Muscle layer of colon (tissue), 2 donors: ENCODE results near the gene ZBTB7A.

Experiments used
- H3K27ac ChIP-seq: one replicate; pipeline ENCODE4 v1.7.0; 2013; ENCODE audit warnings: low read depth, mild to moderate bottlenecking, low read length, moderate library complexity
- H3K27me3 ChIP-seq, 2 donors: one replicate each; pipeline ENCODE4 v1.7.0; 2013; ENCODE audit warnings: low read length in 2 of 2, mild to moderate bottlenecking in 2 of 2; ENCODE audit not compliant: insufficient read depth in 2 of 2, control insufficient read depth in 1 of 2
- H3K36me3 ChIP-seq: one replicate; pipeline ENCODE4 v1.7.0; 2013; ENCODE audit warnings: mild to moderate bottlenecking, low read length; ENCODE audit not compliant: insufficient read depth
- H3K4me1 ChIP-seq: one replicate; pipeline ENCODE4 v1.7.0; 2013; ENCODE audit warnings: mild to moderate bottlenecking, low read length; ENCODE audit not compliant: insufficient read depth
- H3K4me3 ChIP-seq, 2 donors: one replicate each; pipeline ENCODE4 v1.7.0; 2013; ENCODE audit warnings: low read length in 2 of 2, low read depth in 1 of 2, mild to moderate bottlenecking in 1 of 2, moderate library complexity in 1 of 2
- H3K9ac ChIP-seq: one replicate; pipeline ENCODE4 v1.7.0; 2013; ENCODE audit warnings: low read length
- H3K9me3 ChIP-seq: one replicate; pipeline ENCODE4 v1.7.0; 2013; ENCODE audit warnings: mild to moderate bottlenecking, low read length
- donor health status: abdominal sarcoma.
- donor health status: Adenocarcinoma of cecum.

The ZBTB7A gene

DNA sequence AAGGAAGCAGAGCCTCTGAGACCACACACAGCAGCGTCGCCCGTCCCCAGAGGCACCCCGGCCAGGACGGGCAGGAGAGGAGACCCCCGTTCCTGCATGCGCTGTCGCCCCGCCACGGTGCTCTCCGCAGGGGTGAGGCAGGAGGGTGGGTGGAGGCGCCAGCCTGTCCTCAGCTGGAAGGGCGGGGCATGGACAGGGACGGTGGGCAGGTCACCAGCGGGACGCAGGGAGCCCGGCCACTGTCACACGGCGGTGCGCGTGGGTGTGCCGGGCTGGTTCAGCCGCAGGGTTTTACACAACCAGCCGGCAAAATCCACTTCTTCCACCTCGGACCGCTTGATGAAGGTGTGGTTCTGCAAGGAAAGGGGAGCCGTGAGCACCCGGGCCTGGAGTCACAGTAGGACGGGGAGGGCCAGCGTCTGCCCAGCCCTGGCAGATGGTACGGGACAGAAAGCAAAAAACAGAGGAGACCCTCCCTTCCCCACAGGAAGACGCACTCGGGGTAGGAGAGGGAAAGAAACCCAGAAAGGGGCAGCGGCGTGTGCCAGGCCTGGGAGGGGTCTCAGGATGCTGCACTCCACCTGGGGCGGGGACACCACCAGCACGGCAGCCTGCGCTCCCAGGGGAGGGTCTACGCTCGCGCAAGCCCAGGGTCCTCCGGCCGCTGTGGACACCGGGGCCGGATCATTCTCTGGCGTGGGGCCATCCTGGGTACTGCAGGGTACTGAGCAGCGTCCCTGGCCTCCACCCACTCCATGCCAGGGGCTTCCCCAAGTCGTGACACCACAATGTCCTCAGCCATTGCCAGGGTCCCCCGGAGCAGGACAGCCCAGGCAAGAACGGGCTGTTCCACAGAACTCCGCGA lies 23.9 kb upstream of the ZBTB7A start:
- peaks cover 13% of the 10 kb centered on the region for H3K36me3 ChIP-seq

DNA sequence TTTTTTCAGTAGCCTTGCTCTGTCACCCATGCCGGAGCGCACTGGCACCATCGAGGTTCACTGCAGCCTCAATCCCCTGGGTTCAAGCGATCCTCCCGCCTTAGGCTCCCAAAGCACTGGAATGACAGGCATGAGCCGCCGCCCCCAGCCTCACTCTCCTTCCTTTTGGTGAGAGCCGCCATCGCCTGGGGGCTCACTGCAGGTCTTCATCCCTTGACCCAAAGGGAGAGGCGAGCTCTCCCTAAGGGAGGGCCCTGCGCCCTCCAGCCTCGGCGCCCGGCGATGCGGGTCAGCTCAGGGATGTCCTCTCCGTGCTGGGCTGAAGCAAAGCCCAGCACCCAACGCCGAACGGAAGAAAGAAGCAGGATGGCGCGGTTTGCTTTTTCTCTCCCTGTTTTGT lies 23.2 kb upstream of the ZBTB7A start:
- Histone ChIP-seq H3K36me3 (peaks cover 13% of the 10 kb centered on the region), H3K9me3 (no peaks in the 10 kb centered on the region), H3K4me1 (no peaks in the 10 kb centered on the region), H3K27ac (no peak overlapping the region), H3K9ac (no peak overlapping the region), H3K27me3 (no peaks in the 10 kb centered on the region), H3K4me3 (no peak overlapping the region)

More for the DNA sequence above, 23.9 kb upstream of the ZBTB7A start:
- Histone ChIP-seq H3K4me1 (no peaks in the 10 kb centered on the region), H3K9me3 (no peaks in the 10 kb centered on the region), H3K4me3 (no peak overlapping the region), H3K9ac (no peak overlapping the region), H3K27me3 (no peaks in the 10 kb centered on the region), H3K27ac (no peak overlapping the region)

- no peak overlapping the region for H3K9ac ChIP-seq
- no peak overlapping the region for H3K4me3 ChIP-seq
- H3K9me3 ChIP-seq: no peaks in the 10 kb centered on the region
- H3K27ac ChIP-seq: no peak overlapping the region
- peaks cover 11% of the 10 kb centered on the region for H3K36me3 ChIP-seq
- no peaks in the 10 kb centered on the region for H3K4me1 ChIP-seq
- H3K27me3 ChIP-seq: no peaks in the 10 kb centered on the region
Measured at GRCh38 chr19:4089400-4089908, 22.8 kb upstream of the ZBTB7A start.

- Histone ChIP-seq H3K36me3 (peaks cover 6% of the 10 kb centered on the region), H3K9ac (no peak overlapping the region), H3K27ac (no peak overlapping the region)
Measured at GRCh38 chr19:4088975-4089374, 22.3 kb upstream of the ZBTB7A start.

GRCh38 chr19:4087787-4088679 lies 21.3 kb upstream of the ZBTB7A start:
- peaks cover 3% of the 10 kb centered on the region for H3K36me3 ChIP-seq
- H3K27me3 ChIP-seq: no peaks in the 10 kb centered on the region
- H3K4me3 ChIP-seq: no peak overlapping the region
- H3K9ac ChIP-seq: no peak overlapping the region
- H3K4me1 ChIP-seq: no peaks in the 10 kb centered on the region
- no peak overlapping the region for H3K27ac ChIP-seq
- H3K9me3 ChIP-seq: no peaks in the 10 kb centered on the region

More at GRCh38 chr19:4088975-4089374, 22.3 kb upstream of the ZBTB7A start:
- Histone ChIP-seq H3K4me3 (no peak overlapping the region), H3K4me1 (no peaks in the 10 kb centered on the region), H3K9me3 (no peaks in the 10 kb centered on the region), H3K27me3 (no peaks in the 10 kb centered on the region)

DNA sequence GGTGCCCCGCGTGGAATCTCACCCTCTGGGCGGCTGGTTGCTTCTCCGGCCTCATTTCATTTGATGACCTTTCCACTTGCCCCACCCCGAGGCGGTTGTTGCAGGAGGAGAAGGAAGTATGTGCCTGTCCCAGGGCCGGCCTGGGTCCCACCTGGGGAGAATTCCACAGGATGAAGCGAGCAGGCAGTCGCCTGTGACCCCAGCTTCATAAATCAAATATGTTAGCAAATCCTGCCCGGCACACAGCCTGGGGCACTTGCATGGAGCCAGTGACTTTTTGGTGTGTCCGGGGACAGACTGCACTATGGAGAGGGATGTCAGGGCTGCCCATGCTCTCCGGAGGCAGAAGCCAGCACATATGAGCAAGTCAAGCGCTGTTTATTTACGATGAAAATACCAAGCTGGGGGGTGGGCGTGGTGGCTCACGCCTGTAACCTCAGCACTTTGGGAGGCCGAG lies 19.7 kb upstream of the ZBTB7A start:
- Histone ChIP-seq H3K4me3 (no peak overlapping the region), H3K36me3 (peaks cover 3% of the 10 kb centered on the region), H3K27me3 (no peaks in the 10 kb centered on the region), H3K9ac (no peak overlapping the region), H3K9me3 (no peaks in the 10 kb centered on the region), H3K4me1 (no peaks in the 10 kb centered on the region), H3K27ac (no peak overlapping the region)

- H3K27ac ChIP-seq: no peak overlapping the region
- H3K9me3 ChIP-seq: no peaks in the 10 kb centered on the region
- no peaks in the 10 kb centered on the region for H3K27me3 ChIP-seq
- no peaks in the 10 kb centered on the region for H3K4me1 ChIP-seq
- no peak overlapping the region for H3K9ac ChIP-seq
- no peak overlapping the region for H3K4me3 ChIP-seq
- peaks cover 3% of the 10 kb centered on the region for H3K36me3 ChIP-seq
Measured at GRCh38 chr19:4084547-4084877, 17.8 kb upstream of the ZBTB7A start.

DNA sequence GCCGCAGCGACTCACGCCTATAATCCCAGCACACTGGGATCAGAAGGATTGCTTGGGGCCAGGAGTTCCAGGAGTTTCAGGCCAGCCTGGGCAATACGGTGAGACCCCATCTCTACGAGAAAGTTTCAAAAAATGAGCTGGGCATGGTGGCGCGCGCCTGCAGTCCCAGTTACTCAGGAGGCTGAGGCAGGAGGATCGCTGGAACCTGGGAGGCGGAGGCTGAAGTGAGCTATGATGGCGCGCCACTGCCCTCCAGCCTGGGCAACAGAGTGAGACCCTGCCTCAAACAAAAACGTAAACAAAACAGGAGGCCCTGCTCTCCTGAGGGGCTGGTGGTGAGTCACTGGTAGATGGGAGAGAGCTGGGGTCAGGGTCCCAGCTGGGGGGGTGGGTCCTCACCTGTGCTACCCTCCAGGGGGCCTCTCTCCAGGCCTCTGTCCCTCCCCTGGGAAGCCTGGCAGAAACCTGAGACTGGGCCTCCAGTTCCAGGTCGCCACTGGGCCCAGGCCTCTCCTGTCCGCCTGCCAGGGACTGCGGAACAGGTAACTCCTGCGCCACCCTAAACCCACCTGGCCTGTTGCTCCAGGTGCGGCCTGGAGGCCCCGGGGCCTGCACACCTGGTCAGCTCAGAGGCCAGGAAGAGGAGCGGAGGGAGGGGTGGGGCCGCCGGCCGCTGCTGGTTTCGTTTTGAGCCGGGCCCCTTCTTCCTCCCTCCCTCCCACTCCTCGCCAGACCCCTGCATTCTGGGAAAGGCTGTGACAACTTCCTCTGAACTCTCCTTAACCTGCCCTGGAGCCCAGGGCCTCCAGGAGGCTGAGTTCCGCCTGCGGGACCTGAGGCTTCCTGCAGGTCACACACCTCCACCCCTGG lies 17.2 kb upstream of the ZBTB7A start:
- Histone ChIP-seq H3K4me1 (no peaks in the 10 kb centered on the region), H3K27ac (no peak overlapping the region), H3K4me3 (no peak overlapping the region)

GRCh38 chr19:4082172-4082571 lies 15.5 kb upstream of the ZBTB7A start:
- H3K27ac ChIP-seq: no peak overlapping the region
- no peak overlapping the region for H3K9ac ChIP-seq

More for the DNA sequence above, 17.2 kb upstream of the ZBTB7A start:
- no peaks in the 10 kb centered on the region for H3K36me3 ChIP-seq
- H3K9ac ChIP-seq: no peak overlapping the region
- no peaks in the 10 kb centered on the region for H3K27me3 ChIP-seq
- H3K9me3 ChIP-seq: no peaks in the 10 kb centered on the region

GRCh38 chr19:4081441-4082129 lies 14.9 kb upstream of the ZBTB7A start:
- no peaks in the 10 kb centered on the region for H3K36me3 ChIP-seq
- H3K9ac ChIP-seq: no peak overlapping the region
- no peak overlapping the region for H3K4me3 ChIP-seq
- H3K9me3 ChIP-seq: no peaks in the 10 kb centered on the region
- H3K4me1 ChIP-seq: peaks cover 18% of the 10 kb centered on the region
- H3K27me3 ChIP-seq: no peaks in the 10 kb centered on the region
- no peak overlapping the region for H3K27ac ChIP-seq

More at GRCh38 chr19:4082172-4082571, 15.5 kb upstream of the ZBTB7A start:
- Histone ChIP-seq H3K4me1 (peaks cover 13% of the 10 kb centered on the region), H3K4me3 (no peak overlapping the region), H3K9me3 (no peaks in the 10 kb centered on the region), H3K36me3 (no peaks in the 10 kb centered on the region), H3K27me3 (no peaks in the 10 kb centered on the region)
